Stimulated activated naive B cell treated with anti-CD40 and anti-IgM and Interleukin-4, amounts not matched to agents 10 μg/mL and 1 μg/mL and 100 μg/mL, for 72 hours (primary cell): ENCODE data around the gene PROK1.
A peak's percentile ranks its signal among the peaks of the same experiment; 100 is the strongest.
"Not testable (repeated sequence)": the region's sequence is repeated elsewhere in the genome, so short reads cannot be mapped to it uniquely, and the experiment has no call there.

Experiments used
- ATAC-seq, 2 donors: fragments of 150-1000 bp; cut with Tn5 transposase; replicated peaks; 2 replicates each; pipeline ENCODE4 v1.10.0; 2021; ENCODE audit warnings: moderate library complexity in 1 of 2
- DNase-seq: peaks from one replicate; pipeline ENCODE4 v3.0.0; 2021
- H3K27ac Mint-ChIP-seq: one replicate; pipeline ENCODE4 v1.8.0; 2022; ENCODE audit warnings: mild to moderate bottlenecking, mixed read lengths
- H3K27me3 Mint-ChIP-seq, 2 donors: one replicate each; pipeline ENCODE4 v1.8.0; 2022; ENCODE audit warnings: mixed read lengths in 2 of 2
- H3K36me3 Mint-ChIP-seq, 2 donors: one replicate each; pipeline ENCODE4 v1.8.0; 2022; ENCODE audit warnings: mixed read lengths in 2 of 2, mild to moderate bottlenecking in 1 of 2
- H3K4me1 Mint-ChIP-seq, 2 donors: one replicate each; pipeline ENCODE4 v1.8.0; 2022; ENCODE audit warnings: mixed read lengths in 2 of 2, mild to moderate bottlenecking in 1 of 2
- H3K4me3 Mint-ChIP-seq, 2 donors: one replicate each; pipeline ENCODE4 v1.8.0; 2022; ENCODE audit warnings: mild to moderate bottlenecking in 2 of 2, mixed read lengths in 2 of 2, moderate library complexity in 1 of 2
- H3K9me3 Mint-ChIP-seq, 2 donors: one replicate each; pipeline ENCODE4 v1.8.0; 2022; ENCODE audit warnings: mixed read lengths in 2 of 2, mild to moderate bottlenecking in 1 of 2

The PROK1 gene

DNA sequence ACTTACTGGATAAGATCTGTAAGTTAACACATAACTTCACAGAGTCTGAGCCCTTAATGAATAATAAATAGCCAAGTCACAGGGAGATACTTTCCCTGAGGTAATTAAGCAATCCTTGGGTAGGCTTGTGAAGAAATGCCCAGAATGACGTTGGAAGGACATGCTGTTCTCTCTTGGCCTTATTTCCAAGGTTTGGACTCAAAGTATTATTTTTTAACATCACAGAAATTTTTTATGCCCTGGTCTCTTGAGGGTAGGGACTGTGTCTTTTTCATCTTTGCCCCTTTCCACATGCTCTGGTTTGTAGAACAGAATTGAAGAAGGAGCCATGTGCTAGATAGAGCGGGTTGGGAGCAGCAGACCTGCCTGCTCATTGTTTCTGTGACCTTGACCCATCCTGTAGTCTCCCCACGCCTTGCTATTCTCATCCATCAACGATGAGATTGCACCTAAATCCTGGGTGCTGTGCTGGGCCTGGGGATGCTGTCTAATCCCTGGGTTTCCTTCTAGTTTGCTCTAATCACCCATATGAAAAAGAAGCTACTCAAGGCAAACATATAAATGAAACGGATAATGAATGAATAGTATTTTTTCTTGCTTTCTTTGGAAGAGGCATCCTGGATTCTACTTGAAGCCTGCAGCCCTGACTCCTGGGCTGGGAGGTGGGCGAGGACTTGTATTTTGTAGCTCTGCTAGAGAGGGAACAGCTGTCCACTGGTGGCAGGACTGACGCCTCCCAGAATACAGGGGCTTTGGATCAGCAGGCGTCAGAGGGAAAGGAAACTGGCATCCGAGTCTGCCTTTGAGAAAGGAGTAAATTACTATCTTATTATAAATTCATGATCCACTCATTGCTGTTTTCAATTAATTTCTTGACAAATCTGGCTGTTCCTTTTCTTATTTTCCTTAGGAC, 26.0 kb upstream of the PROK1 start:
- Mint-ChIP-seq H3K4me1 (no peaks in the 10 kb centered on the region), H3K9me3 (peaks cover 3 to 6% of the 10 kb centered on the region in 2 donors), H3K4me3 (no peak overlapping the region), H3K27ac (no peak overlapping the region), H3K27me3 (peaks cover 8 to 17% of the 10 kb centered on the region in 2 donors), H3K36me3 (peaks cover 4% of the 10 kb centered on the region in 2 donors)
- ATAC-seq: no peak
- DNase-seq: no peak

DNA sequence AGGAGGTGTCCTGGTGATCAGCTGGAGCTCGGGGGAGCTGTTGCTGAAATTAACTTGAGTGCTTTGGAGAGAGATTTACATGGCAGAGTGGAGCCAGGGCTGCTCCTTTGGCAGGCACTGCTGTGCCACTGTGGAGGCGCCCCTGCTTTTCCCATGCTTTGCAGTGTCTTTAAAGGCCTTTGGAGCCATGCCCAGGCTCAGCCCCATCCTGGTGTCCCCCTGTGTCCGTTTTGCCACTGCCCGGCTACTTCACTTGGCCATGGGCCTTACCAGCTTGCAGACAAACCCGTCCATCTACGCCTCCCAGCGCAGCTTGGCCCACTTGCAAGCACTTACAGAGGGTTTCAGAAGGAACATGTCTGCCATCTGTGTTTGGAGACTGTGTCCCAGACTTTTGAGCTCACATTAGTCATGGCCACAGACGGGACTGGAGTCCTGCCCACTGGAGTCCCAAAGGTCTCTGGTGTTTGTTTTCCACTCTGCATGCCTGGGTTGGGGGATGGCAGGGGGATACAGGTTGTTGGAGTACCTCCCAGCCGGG, 25.3 kb upstream of the PROK1 start:
- ATAC-seq: no peak
- Mint-ChIP-seq H3K27me3 (peaks cover 13 to 17% of the 10 kb centered on the region in 2 donors), H3K36me3 (peaks cover 4% of the 10 kb centered on the region in 2 donors), H3K9me3 (peaks cover 3 to 6% of the 10 kb centered on the region in 2 donors), H3K4me1 (no peaks in the 10 kb centered on the region), H3K4me3 (no peak overlapping the region), H3K27ac (no peak overlapping the region)
- DNase-seq: no peak

- Mint-ChIP-seq H3K9me3 (peaks cover 2% of the 10 kb centered on the region in 2 donors), H3K27me3 (peaks cover 22 to 28% of the 10 kb centered on the region in 2 donors), H3K36me3 (peaks cover 2 to 3% of the 10 kb centered on the region in 2 donors), H3K4me3 (no peak overlapping the region), H3K4me1 (no peaks in the 10 kb centered on the region), H3K27ac (no peak overlapping the region)
- ATAC-seq (no peak), DNase-seq (no peak)
Measured at GRCh38 chr1:110426854-110427253, 24.1 kb upstream of the PROK1 start.

DNA sequence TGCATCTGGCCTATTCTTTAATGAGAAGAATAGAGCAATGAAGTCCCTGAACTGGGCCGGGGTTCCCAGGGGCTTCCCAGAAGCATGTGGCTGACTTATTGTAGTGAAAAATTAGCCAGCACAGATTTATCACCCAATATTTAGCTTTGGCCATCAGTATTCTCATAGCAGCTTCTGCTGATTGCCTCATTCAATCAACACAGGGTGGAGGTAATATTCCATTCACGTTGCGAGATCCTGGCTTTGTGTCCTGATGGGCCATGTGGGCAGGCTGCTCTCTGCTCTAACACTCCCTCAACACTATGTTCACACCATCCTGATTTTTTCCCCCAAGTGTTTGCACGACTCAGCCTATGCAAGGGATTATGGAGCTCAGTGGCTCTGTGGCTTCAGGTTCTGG, 22.0 kb upstream of the PROK1 start:
- Mint-ChIP-seq H3K9me3 (no peaks in the 10 kb centered on the region), H3K36me3 (no peaks in the 10 kb centered on the region), H3K4me3 (no peak overlapping the region), H3K27me3 (peaks cover 22 to 33% of the 10 kb centered on the region in 2 donors), H3K4me1 (no peaks in the 10 kb centered on the region), H3K27ac (no peak overlapping the region)
- ATAC-seq: no peak
- DNase-seq: no peak

DNA sequence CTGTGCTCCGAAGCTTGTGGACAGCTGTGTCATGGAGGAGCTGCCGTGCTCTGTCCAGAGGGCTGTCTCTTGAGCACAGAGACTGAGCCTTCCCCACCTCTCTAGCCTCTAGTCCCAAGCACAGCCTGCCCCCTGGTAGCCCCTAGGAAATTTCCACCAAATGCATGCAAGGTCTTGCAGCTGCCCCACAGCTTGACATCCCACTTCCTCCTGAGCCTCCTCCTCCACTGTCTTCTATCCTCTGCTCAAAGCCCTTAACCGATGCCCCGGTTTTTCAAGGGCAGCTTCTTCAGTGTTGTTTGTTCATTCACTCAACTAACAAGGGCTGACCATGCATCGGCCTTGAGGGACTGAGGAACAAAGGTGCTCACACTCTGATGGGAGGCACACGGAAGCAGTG, 20.6 kb upstream of the PROK1 start:
- DNase-seq: no peak
- no peak for ATAC-seq
- no peaks in the 10 kb centered on the region for H3K4me1 Mint-ChIP-seq
- H3K27ac Mint-ChIP-seq: no peak overlapping the region
- no peaks in the 10 kb centered on the region for H3K36me3 Mint-ChIP-seq
- H3K9me3 Mint-ChIP-seq: no peaks in the 10 kb centered on the region
- no peak overlapping the region for H3K4me3 Mint-ChIP-seq
- peaks cover 22 to 29% of the 10 kb centered on the region in 2 donors for H3K27me3 Mint-ChIP-seq

DNA sequence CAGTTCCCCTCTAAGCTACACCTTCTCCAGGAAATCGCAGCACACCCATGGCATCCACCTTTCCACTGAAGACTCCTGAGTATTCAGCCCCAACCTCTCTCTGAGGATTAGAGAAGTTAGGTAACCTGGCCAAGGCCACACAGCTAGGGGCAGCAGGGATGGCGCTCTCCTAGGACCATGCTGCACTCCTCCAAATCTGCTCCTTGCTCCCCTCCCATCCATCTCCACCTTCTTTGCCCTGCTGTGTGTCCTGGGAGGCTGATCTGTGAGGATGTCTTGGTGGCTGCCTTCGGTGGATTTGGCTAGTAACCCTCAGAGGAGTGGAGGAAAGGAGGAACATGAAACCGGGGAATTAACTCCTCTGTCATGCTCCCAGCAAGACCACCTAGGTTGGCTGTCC, 20.0 kb upstream of the PROK1 start:
- ATAC-seq (no peak), DNase-seq (no peak)
- H3K4me3 Mint-ChIP-seq: no peak overlapping the region
- H3K27ac Mint-ChIP-seq: peak overlapping the region; percentile 49
- peaks cover 22 to 23% of the 10 kb centered on the region in 2 donors for H3K27me3 Mint-ChIP-seq
- no peaks in the 10 kb centered on the region for H3K36me3 Mint-ChIP-seq
- no peaks in the 10 kb centered on the region for H3K9me3 Mint-ChIP-seq
- no peaks in the 10 kb centered on the region for H3K4me1 Mint-ChIP-seq

- H3K27me3 Mint-ChIP-seq: peaks cover 23 to 27% of the 10 kb centered on the region in 2 donors
- ATAC-seq: no peak
- H3K36me3 Mint-ChIP-seq: no peaks in the 10 kb centered on the region
- peaks cover 0 to 3% of the 10 kb centered on the region in 2 donors for H3K4me1 Mint-ChIP-seq
- no peaks in the 10 kb centered on the region for H3K9me3 Mint-ChIP-seq
- DNase-seq: no peak
- no peak overlapping the region for H3K4me3 Mint-ChIP-seq
- H3K27ac Mint-ChIP-seq: no peak overlapping the region
Measured at GRCh38 chr1:110433213-110433612, 17.7 kb upstream of the PROK1 start.

- no peak overlapping the region for H3K4me3 Mint-ChIP-seq
- H3K9me3 Mint-ChIP-seq: no peaks in the 10 kb centered on the region
- ATAC-seq: peak; percentile 44 to 61
- no peaks in the 10 kb centered on the region for H3K36me3 Mint-ChIP-seq
- no peak for DNase-seq
- H3K27ac Mint-ChIP-seq: no peak overlapping the region
- H3K27me3 Mint-ChIP-seq: peaks cover 29 to 33% of the 10 kb centered on the region in 2 donors
- H3K4me1 Mint-ChIP-seq: peaks cover 3 to 4% of the 10 kb centered on the region in 2 donors
Measured at GRCh38 chr1:110433803-110434202, 17.1 kb upstream of the PROK1 start.

DNA sequence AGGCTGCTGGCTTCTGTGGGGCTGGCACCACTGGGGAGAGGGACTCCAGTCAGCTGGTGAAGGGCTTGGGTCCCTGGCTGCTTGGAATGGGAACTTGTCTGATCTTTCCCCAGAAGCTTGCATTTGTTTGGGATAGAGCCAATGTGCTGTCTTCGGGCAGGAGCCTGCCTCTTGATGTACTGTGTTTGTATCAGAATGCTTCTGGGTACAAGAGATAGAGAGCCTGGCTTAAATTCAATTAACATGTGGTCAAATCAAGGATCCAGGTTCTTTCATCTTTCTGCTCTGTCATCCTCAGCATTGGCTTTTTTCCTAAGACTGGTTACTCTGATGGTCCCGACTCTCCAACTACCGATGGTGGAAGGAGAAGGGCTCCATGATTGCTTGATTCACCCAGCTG, 16.0 kb upstream of the PROK1 start:
- Mint-ChIP-seq H3K27ac (no peak overlapping the region), H3K27me3 (peaks cover 32 to 36% of the 10 kb centered on the region in 2 donors), H3K9me3 (no peaks in the 10 kb centered on the region), H3K4me1 (peaks cover 6 to 8% of the 10 kb centered on the region in 2 donors), H3K4me3 (no peak overlapping the region), H3K36me3 (no peaks in the 10 kb centered on the region)
- ATAC-seq (no peak), DNase-seq (no peak)

GRCh38 chr1:110436635-110437034, 14.3 kb upstream of the PROK1 start:
- no peaks in the 10 kb centered on the region for H3K9me3 Mint-ChIP-seq
- H3K4me3 Mint-ChIP-seq: no peak overlapping the region
- ATAC-seq (no peak), DNase-seq (no peak)
- H3K27ac Mint-ChIP-seq: no peak overlapping the region
- H3K36me3 Mint-ChIP-seq: no peaks in the 10 kb centered on the region
- peaks cover 22 to 24% of the 10 kb centered on the region in 2 donors for H3K27me3 Mint-ChIP-seq
- H3K4me1 Mint-ChIP-seq: peaks cover 7 to 12% of the 10 kb centered on the region in 2 donors

- not testable (repeated sequence) for DNase-seq, H3K9me3 Mint-ChIP-seq, H3K27ac Mint-ChIP-seq, H3K36me3 Mint-ChIP-seq, ATAC-seq, H3K4me3 Mint-ChIP-seq
- Mint-ChIP-seq H3K27me3 (peaks cover 21 to 23% of the 10 kb centered on the region in 2 donors), H3K4me1 (peaks cover 7 to 12% of the 10 kb centered on the region in 2 donors)
Measured at GRCh38 chr1:110437645-110438299, 13.2 kb upstream of the PROK1 start.

- H3K9me3 Mint-ChIP-seq: no peaks in the 10 kb centered on the region
- DNase-seq (no peak), ATAC-seq (no peak)
- no peak overlapping the region for H3K27ac Mint-ChIP-seq
- no peak overlapping the region for H3K4me3 Mint-ChIP-seq
- peaks cover 7 to 12% of the 10 kb centered on the region in 2 donors for H3K4me1 Mint-ChIP-seq
- peaks cover 17 to 21% of the 10 kb centered on the region in 2 donors for H3K27me3 Mint-ChIP-seq
- no peaks in the 10 kb centered on the region for H3K36me3 Mint-ChIP-seq
Measured at GRCh38 chr1:110438893-110439292, 12.1 kb upstream of the PROK1 start.

DNA sequence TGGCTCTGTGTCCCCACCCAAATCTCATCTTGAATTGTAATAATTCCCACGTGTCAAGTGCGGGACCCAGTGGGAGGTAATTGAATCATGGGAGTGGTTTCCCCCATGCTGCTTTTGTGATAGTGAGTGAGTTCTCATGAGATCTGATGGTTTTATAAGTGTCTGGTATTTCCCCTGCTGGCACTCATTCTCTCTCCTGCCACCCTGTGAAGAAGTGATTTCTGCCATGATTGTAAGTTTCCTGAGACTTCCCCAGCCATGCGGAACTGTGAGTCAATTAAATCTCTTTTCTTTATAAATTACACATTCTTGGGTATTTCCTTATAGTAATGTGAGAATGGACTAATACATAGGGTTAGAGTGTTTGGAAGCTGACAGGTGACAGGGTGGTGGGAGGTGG, 11.1 kb upstream of the PROK1 start:
- not testable (repeated sequence) for H3K9me3 Mint-ChIP-seq, H3K4me3 Mint-ChIP-seq, H3K27ac Mint-ChIP-seq, DNase-seq, H3K36me3 Mint-ChIP-seq
- peak in 1 of 2 donors; percentile 23 for ATAC-seq
- H3K4me1 Mint-ChIP-seq: peaks cover 7 to 12% of the 10 kb centered on the region in 2 donors
- peaks cover 15 to 20% of the 10 kb centered on the region in 2 donors for H3K27me3 Mint-ChIP-seq

- Mint-ChIP-seq H3K9me3 (no peaks in the 10 kb centered on the region), H3K27me3 (peaks cover 15 to 20% of the 10 kb centered on the region in 2 donors), H3K36me3 (no peaks in the 10 kb centered on the region), H3K27ac (no peak overlapping the region), H3K4me1 (peaks cover 7 to 12% of the 10 kb centered on the region in 2 donors), H3K4me3 (no peak overlapping the region)
- DNase-seq (no peak), ATAC-seq (no peak)
Measured at GRCh38 chr1:110440877-110441276, 10.1 kb upstream of the PROK1 start.
